DMS53 (cell line): ENCODE data around the gene NDE1.
A peak's percentile ranks its signal among the peaks of the same experiment; 100 is the strongest.

ENCODE experiments used
- DNase-seq: peaks from one replicate; lab custom pipeline; 2025; lab: John Stamatoyannopoulos, UW

NDE1 gene

DNA sequence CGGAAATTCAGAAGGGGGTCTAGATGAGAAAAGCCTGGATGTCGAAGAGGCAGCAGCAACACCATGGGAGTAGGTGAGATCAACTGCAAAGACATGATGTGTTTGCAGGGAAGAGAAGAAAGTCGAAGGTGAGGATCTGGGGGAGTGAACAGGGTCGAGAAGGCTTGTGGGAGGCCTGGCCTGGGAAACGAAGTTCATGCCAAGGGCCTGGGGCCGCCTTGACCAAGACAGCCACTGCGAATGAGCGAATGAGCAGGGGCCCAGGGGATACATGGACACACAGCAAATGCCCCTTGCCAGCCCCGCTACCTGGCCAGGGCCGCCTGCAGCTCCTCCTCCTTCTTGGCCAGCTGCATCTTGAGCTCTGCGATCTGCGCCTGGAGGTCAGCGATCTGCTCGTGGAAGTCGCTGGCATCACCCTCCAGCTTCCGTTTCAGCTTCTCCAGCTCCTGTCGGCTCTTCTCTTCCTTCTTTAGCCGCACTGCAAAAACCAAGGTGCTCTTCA lies 87.1 kb downstream of the NDE1 start:
- DNase-seq: no peak

DNA sequence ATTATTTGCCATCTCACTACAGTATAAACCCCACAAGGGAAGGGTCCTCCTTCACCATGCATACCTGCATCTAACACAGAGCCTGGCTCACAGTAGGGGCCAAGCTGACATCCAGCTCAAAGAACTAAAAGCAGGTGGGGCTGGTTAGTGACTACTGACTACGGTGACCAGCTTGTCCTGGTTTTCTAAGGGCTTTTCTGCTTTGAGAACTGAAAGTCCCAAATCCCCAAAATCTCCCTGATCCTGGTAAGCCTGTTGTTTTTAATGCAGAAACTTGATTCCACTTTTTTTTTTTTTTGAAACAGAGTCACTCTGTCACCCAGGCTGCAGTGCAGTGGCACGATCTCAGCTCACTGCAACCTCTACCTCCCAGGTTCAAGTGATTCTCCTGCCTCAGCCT lies 89.4 kb downstream of the NDE1 start:
- no peak for DNase-seq

DNA sequence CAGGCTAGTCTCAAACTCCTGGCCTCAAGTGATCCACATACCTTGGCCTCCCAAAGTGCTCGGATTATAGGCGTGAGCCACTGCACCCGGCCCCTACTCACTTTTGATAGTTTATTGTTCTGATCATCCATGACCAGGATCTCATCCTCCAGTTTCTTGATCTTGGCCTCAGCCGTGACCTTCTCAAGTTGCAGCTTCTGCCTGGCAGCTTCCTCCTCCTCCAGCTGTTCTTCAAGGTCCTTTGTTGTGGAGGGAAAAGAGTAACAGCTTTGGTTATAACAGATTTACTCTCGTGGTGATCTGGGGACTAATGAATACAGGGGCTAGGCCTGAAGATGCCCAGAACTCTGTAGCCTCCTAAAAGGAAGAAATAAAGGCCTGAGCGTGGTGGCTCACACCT lies 89.9 kb downstream of the NDE1 start:
- DNase-seq: no peak

DNA sequence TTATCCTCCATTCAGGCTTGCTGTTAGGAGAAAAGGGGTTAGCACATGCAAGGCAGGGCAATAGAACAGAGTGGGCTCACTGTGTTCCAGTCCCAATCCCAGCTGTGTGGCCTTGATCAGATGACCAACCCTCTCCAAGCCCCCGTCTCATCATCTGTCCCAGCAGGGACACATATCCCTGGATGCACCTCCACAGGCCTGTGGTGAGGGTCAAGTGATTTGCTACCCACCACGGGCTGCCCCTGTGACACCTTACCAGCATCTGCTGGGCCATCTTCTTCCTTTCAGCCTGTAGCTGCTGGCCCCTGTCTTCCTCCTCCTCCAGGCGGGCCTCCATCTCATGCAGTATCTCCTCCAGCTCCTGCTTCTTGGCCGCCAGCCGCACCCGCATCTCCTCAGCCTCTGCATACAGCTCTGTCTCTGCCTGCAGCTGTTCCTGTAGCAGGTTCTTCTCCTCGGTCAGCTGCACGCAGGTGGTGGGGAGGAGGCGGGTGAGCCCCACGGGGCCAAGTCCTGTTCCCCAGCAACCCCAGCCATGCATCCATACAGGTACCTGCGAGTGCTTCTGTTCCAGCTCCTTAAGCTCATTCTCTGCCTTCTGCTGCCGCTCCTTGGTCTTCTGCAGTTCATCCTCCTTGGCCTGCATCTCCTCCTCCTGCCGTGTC lies 91.3 kb downstream of the NDE1 start:
- no peak for DNase-seq

DNA sequence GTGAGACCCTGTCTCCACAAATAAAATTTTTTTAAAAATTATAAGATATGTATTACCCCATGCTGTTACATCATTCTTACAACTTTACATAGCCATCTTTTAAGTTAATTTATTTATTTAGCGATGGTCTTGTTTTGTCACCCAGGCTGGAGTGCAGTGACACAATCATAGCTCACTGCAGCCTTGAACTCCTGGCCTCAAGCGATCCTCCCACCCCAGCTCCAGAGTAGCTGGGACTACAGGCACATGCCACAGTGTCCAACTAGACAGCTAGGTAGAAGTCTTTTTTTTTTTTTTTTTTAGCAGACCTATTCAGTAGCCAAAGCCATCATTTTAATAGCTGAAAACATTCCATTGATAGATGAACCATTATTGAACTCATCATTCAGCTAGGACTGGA lies 92.7 kb downstream of the NDE1 start:
- no peak for DNase-seq

DNA sequence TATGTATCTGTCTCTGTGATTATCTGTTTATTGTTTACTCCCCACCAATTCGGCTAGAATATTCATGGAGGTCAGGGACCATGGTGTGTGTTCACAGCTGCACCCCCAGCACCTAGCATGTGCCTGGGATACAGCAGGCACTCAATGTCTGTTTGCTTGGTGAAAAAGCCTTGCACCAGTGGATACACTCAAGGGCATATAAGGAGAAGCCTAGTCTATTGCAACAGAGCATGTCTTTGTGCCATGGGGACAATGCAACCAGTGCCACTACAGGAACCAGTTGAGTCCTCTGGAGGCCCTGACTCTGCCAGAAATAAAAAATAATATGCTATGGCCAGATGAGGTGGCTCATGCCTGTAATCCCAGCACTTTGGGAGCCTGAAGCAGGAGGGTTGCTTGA lies 93.6 kb downstream of the NDE1 start:
- no peak for DNase-seq

DNA sequence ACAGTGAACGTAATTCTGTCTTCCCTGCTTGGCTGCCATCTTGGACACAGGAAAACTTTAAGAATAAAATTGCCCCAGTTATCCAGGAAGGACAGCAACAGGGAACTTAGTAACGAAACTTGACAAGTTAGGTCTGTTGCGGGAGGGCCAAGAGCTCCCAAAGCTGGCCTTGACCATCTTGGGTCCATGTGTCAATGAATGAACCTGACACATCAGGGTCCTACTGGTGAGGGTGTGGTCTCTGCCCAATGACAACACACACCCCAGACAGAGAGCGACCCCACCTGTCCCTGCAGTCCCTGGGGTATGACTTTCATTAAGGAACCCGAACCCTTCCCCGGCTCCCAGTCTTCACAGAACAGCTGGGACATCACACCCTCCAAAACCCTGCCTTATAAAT lies 96.3 kb downstream of the NDE1 start:
- no peak for DNase-seq

DNA sequence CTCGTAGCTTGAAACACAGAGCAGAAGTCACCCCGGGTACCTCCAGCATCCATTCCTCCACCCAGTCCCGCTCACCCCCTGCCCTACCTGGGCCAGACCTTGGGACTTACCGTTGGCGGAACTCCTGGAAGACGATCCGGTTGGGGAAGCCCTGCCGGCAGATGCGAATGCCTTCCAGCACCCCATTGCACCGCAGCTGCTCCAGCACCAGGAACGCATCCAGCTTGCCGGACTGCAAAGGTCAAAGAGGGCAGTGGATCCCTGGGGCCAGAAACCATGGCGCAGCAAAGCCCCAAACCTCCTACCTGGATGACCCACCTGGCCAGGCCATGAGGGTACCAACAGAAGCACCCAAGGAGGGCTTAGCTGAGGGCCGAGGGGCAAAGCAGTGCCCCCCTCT lies 97.9 kb downstream of the NDE1 start:
- DNase-seq: no peak

DNA sequence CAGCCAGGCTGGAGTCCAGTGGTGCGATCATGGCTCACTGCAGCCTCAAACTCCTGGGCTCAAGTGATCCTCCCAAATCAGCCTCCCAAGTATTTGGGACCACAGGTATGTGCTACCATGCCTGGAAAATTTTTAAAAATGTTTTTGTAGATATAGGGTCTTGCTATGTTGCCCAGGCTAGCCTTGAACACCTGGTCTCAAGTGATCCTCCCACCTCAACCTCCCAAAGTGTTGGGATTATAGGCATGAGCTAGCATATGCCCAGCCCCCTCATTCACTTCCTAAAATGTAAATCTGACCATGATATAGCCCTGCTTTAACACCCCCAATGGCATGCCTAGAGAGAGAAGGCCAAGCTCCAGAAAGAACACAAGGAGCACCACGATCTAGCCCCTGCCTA lies 98.6 kb downstream of the NDE1 start:
- no peak for DNase-seq

DNA sequence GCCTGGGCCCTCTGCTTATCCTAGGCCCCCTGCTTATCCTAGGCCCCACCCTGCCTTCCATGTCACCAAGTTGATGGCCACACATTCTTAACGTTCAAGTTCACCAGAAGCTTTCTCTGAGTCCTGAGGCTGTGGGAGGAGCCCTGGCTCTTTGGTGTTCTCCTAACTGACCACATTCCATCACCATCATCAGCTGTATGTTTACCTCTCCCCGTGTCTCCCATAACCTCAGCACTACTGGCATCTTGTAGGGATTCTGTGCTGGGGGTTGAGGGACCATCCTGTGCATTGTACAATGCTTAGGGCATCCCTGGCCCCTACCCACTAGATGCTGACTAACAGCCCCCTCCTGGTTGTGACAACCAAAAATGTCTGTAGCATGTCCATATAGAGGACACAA lies 99.3 kb downstream of the NDE1 start:
- no peak for DNase-seq

DNA sequence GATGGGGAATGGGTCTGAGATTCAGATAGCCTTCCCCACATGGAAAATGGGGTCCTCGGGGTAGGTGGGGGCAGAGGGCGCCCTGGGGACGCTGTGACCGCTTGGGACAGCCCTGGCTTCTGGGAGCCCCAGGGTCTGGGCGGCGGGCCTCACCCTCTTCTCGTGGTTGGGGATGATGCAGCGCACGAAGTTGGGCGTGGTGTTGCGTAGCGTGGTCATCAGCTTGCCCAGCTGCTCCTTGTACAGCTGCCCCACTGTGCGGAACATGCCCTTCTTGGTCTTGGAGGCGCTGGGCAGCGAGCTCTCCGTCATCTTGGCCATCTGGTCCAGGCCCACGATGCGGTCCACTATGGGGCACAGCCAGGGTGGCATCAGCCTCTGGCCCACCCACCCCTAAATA lies 99.9 kb downstream of the NDE1 start:
- no peak for DNase-seq

DNA sequence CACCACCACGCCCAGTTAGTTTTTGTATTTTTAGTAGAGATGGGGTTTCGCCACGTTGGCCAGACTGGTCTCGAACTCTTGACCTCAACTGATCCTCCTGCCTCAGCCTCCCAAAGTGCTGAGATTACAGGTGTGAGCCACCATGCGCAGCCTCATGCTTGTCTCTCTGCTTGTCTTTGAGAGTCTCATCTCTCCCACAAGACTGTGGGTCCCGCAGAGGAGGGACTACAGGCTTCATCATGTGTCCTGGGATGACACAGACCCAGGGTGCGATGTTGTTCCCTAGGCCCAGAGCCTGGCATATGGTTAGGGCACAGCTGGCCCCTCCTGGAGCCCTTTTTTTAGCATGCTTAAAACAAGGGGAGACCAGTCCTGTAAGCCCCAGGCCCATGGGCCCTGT lies 101.9 kb downstream of the NDE1 start:
- DNase-seq: no peak

DNA sequence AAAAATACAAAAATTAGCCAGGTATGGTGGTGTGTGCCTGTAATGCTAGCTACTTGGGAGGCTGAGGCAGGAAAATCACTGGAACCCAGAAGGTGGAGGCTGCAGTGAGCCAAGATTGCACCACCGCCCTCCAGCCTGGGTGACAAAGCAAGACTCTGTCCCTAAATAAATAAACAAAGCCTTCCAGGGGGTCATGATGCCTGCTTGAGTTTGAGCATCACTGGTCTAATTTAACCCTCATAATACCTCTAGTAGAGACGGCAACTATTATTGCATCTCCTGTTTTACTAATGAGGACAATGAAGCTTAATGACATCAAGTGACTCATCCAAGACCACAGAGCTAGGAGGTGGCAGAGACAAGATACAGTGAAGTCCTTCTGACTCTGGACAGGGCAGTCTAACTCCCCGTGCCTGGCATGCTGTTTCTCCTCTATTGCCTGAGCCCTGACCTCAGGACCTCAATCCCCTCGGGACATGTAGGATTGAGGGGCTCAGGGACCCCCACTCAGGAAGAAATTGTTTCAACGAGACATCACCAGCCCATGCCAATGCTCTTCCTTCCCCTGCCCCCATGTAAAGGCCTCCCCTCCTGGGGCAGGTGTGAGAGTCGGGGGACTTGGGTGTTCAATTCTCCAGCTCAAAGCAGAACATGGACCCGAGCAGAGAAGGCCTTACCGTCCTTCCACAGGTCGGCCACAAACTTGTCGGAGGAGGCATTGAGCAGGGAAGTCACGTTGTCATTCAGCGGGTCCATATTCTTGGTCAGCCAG lies 102.9 kb downstream of the NDE1 start:
- DNase-seq: no peak

DNA sequence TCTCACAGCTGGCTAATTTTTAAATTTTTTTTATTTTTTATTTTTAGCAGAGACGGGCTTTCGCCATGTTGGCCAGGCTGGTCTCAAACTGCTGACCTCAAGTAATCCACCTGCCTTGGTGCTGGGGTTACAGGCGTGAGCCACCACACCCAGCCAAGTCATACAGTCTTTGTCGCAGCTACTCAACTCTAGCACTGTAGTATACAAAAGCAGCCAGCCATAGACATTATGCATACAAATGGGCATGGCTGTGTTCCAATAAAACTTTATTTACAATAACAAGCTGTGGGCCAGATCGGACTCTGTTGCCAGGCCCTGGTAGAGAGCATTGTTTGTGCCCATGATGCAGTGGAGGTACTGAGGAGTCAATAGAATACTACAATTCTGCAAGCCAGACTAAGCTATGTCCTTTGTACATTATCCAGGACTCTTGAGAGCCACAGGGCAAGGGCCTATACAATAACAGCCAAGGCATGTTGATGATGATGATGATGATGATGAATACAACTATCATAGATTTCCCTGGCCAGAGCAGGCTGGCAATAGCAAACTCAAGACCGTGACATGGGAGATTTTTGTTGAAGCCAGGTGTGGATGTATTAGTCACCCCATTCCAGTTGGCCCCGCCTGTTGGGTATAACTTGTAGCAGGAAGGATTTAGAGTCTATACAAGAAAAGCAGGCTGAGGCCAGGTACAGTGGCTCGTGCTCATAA lies 104.9 kb downstream of the NDE1 start:
- DNase-seq: no peak

DNA sequence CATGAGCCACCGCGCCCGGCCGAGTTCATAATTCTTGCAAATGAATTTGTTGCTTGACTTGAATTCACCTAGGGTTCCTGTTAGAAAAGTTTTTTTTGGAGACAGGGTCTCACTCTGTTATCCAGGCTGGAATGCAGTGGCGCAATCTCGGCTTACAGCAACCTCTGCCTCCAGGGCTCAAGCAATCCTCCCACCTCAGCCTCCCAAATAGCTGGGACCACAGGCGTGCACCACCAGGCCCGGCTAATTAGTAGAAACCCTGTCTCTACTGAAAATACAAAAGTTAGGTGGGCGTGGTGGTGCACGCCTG lies 107.0 kb downstream of the NDE1 start:
- DNase-seq: no peak

DNA sequence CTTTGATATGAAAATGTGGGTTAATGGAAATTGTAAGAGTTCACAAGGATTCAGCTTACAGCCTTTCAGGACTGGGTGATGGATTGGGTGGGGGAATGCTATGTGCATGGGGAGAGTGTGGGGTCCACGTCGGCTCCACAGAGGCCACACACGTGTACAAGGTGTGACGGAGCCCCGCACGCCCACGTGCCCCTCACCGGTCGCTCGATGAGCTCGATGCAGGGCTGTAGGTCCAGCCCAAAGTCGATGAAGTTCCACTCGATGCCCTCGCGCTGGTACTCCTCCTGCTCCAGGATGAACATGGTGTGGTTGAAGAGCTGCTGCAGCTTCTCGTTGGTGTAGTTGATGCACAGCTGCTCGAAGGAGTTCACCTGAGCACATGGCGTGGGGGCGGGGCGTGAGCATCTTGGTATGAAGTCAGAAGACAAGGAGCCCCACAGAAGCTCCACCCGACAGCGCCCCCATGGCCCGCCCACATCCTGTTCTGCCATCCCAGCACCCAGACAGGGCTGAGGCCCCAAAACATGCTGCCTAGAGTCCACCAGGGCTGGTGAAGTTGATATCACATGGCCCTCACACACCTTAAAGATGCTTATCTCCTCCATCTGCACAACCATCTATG lies 107.7 kb downstream of the NDE1 start:
- no peak for DNase-seq

DNA sequence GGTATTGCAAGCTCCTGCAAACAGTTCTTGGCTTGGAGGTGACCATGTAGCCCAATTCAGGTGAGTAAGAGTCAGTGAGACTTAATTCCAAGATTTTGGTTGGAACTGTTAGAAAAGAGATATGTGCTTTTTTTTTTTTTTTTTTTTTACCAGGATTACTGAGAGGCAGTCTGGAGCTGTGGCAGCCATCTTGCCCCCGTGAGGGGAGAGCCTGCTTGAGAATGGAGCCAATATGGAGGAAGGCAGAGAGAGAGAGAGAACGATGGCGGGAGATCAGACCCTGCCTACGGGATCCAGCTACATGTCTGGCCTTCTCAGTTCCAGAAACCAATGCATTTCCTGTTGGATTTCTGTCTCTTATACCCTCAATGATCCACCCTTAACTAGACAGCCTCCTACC lies 109.0 kb downstream of the NDE1 start:
- no peak for DNase-seq

DNA sequence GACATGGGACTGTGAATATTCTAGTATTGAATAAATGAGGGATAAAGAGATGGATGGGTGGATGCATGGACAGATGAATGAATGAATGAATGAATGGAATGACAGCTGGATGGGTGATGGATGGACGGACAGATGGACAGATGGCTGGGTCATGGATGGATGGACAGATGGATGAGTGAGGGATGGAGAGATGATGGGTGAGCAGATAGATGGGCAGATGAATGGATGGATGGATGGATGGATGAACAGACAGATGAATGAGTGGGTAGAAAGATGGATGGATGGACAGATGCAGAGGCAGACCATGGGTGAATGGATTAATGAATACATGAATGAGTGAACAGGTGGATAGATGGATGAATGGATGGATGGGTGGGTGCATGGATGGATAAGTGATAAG lies 110.1 kb downstream of the NDE1 start:
- DNase-seq: no peak

DNA sequence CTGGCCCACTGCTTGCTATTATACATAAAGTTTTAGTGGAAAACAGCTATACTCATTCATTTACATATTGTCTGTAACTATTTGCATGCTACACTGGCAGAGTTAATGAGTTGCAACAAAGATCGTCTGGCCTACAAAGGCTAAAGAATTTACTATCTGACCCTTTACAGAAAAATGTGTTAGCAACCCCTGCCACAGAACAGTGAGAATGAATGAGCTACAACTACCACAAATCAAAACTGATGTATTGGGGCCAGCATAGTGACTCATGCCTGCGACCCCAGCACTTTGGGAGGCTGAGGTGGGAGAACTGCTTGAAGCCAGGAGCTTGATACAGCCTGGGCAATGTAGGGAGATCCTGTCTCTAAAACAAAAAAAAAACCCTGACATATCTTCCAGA lies 114.1 kb downstream of the NDE1 start:
- no peak for DNase-seq

DNA sequence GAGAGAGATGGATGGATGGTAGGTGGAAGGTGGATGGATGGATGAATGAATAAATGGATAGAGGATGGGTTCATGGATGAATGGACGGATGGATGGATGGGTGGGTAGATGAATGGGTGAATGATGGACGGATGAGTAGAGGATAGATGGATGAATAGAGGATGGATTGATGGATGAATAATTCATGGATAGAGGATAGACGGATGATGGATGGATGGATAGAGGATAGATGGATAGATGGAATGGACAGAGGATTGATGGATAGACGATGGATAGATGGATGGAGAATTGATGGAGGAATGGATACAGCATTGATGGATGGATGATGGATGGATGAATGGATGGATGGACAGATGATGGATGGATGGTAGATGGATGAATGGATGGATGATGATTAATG lies 115.1 kb downstream of the NDE1 start:
- no peak for DNase-seq

DNA sequence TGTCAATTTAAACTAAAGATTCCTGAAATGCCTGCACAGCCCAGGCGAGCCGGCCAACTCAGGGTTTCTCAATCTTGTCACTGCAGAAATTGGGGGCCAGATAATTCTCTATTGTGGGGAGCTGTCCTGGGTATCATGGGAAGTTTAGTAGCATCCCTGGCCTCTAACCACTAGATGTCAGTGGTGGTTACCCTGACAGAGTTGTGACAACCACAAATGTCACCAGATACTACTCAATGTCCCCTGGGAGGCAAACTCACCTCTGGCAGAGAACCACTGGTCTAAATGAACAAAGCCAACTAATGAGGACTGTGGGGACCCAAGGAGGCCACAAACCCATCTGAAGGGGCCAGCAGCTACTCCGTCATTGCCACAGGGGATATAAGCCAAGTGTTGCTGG lies 115.8 kb downstream of the NDE1 start:
- peak; percentile 66 for DNase-seq

DNA sequence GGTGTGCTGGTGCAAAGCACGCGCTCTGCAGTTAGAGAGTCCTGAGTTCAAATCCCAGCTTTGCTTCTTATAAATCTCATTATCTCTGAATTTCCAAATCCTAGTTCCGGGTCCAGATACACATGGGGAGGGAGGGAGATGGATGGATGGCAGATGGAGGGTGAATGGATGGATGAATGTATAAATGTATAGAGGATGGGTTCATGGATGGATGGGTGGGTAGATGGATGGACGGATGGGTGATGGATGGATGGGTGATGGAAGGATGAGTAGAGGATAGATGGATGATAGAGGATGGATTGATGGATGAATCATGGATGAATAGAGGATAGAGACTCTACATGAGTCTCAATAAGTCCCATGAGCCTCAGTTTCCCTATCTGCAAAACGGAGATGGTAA lies 116.9 kb downstream of the NDE1 start:
- no peak for DNase-seq

DNA sequence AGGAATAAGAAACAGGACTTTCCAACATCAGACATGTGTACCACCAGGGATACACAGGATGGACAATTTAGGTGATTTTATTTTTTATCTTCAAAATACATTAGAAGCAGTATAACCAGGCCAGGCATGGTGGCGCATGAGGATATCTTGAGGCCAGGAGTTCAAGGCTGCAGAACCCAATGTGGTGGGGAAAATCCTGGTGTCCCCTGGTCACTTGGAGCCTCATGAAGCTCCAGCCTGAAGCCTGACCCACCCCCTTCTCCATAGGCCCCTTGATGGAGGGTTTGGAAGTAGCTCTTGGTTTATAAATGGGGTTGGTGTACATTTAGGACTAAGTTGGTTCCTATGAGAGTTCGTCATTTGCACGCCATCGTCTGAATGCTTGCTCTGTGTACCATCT lies 118.2 kb downstream of the NDE1 start:
- DNase-seq: no peak
